OCI-LY1 (cell line): Measurements from ENCODE around the gene SHMT1.

Experiments used
- H2AFZ ChIP-seq: fragments of 200-600 bp; sonication (generic), shearing (Covaris generic); 2 replicates; pipeline ENCODE4 v1.6.0; 2014; ENCODE audit warnings: antibody characterized with exemption, mild to moderate bottlenecking, low read length
- H3F3A ChIP-seq: fragments of 200-600 bp; sonication (generic), shearing (Covaris generic); 2 replicates; pipeline ENCODE4 v1.6.0; 2014; ENCODE audit warnings: mild to moderate bottlenecking, antibody characterized with exemption, low read length, moderate library complexity; ENCODE audit not compliant: insufficient read depth
- H3K27ac ChIP-seq: fragments of 200-600 bp; sonication (generic); 2 replicates; pipeline ENCODE4 v1.5.1; 2014; ENCODE audit warnings: low read length, mixed run types, mild to moderate bottlenecking, low read depth; ENCODE audit not compliant: poor library complexity, severe bottlenecking
- H3K27me3 ChIP-seq: fragments of 200-600 bp; sonication (generic); 2 replicates; pipeline ENCODE4 v1.6.0; 2014; ENCODE audit warnings: antibody characterized with exemption, mild to moderate bottlenecking, low read length, moderate library complexity; ENCODE audit not compliant: insufficient read depth
- H3K36me3 ChIP-seq: fragments of 200-600 bp; sonication (generic); 2 replicates; pipeline ENCODE4 v1.6.1; 2014; ENCODE audit warnings: mild to moderate bottlenecking, antibody characterized with exemption, low read length, moderate library complexity, mixed read lengths; ENCODE audit not compliant: insufficient read depth
- H3K4me1 ChIP-seq: fragments of 200-600 bp; sonication (generic); 2 replicates; pipeline ENCODE4 v1.5.1; 2014; ENCODE audit warnings: mild to moderate bottlenecking, low read length, moderate library complexity; ENCODE audit not compliant: insufficient read depth, severe bottlenecking
- H3K4me2 ChIP-seq: fragments of 200-600 bp; sonication (generic), shearing (Covaris generic); 2 replicates; pipeline ENCODE4 v1.6.1; 2014; ENCODE audit warnings: low read length
- H3K4me3 ChIP-seq: fragments of 200-600 bp; sonication (generic); 2 replicates; pipeline ENCODE4 v1.5.1; 2014; ENCODE audit warnings: low read length, low read depth, mild to moderate bottlenecking, mixed read lengths; ENCODE audit not compliant: poor library complexity, severe bottlenecking
- H3K79me2 ChIP-seq: fragments of 200-600 bp; shearing (Covaris generic); 2 replicates; pipeline ENCODE4 v1.6.1; 2016; ENCODE audit warnings: mixed run types, low read length, mixed read lengths; ENCODE audit not compliant: insufficient read depth
- H3K9ac ChIP-seq: fragments of 200-600 bp; sonication (generic), shearing (Covaris generic); 2 replicates; pipeline ENCODE4 v1.6.1; 2014; ENCODE audit warnings: mild to moderate bottlenecking, low read length, mixed read lengths
- H3K9me2 ChIP-seq: fragments of 200-600 bp; sonication (generic), shearing (Covaris generic); 2 replicates; pipeline ENCODE4 v1.6.1; 2014; ENCODE audit warnings: low read depth, mild to moderate bottlenecking, low read length, mixed read lengths
- H3K9me3 ChIP-seq: fragments of 200-600 bp; shearing (Covaris generic); 2 replicates; pipeline ENCODE4 v1.6.1; 2014; ENCODE audit warnings: low read length, mixed read lengths
- H4K20me1 ChIP-seq: fragments of 200-600 bp; sonication (generic), shearing (Covaris generic); 2 replicates; pipeline ENCODE4 v1.6.0; 2016; ENCODE audit warnings: mild to moderate bottlenecking, low read length; ENCODE audit not compliant: insufficient read depth
- CTCF ChIP-seq: fragments of 200-600 bp; sonication (generic), shearing (Covaris generic); IDR thresholded peaks from 2 replicates; pipeline ENCODE4 v1.5.1; 2017; ENCODE audit warnings: mild to moderate bottlenecking, antibody characterized with exemption, low read length, moderate library complexity, mixed read lengths
- EZH2 ChIP-seq: fragments of 200-600 bp; sonication (generic), shearing (Covaris generic); IDR thresholded peaks from 2 replicates; pipeline ENCODE4 v1.8.0; 2017; ENCODE audit warnings: borderline replicate concordance, mixed run types, mild to moderate bottlenecking, antibody characterized with exemption, low read length, moderate library complexity, mixed read lengths

Gene SHMT1

DNA sequence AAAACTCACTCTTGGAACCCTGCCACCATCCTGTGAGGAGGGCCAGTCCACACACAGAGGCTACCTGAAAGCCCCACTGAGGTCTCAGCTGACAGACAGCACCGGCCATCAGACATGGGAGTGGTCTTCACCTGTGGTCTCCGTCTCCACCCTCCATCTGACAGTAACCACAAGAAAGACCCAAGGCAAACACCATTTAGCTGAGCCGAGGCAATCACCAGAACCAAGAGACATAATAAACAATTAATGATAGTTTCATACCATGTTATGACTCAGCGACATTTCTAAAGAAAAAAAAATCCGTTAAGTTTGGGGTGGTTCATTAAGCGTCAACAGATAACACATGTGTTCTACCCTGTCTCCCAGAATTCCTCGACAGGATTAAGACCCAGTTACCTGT, 8.1 kb upstream of the SHMT1 start:
- 0 out of 2 replicates have a peak, but pooled peaks cover 4% of the 10 kb centered on the region for H3K9me3 ChIP-seq
- H3K27me3 ChIP-seq = peaks cover 8% of the 10 kb centered on the region; the same call in 1 of the 2 replicates
- no peaks in the 10 kb centered on the region for H3K9me2 ChIP-seq
- no peaks in the 10 kb centered on the region for H3F3A ChIP-seq
- H3K4me1 ChIP-seq = no peaks in the 10 kb centered on the region
- no peaks in the 10 kb centered on the region for H4K20me1 ChIP-seq
- H3K4me2 ChIP-seq = no peak overlapping the region
- no peak overlapping the region for H3K9ac ChIP-seq
- no peak overlapping the region for H3K27ac ChIP-seq
- H3K36me3 ChIP-seq = no peaks in the 10 kb centered on the region; the same call in 1 of the 2 replicates
- TF ChIP-seq CTCF (no peak), EZH2 (no peak)
- no peak overlapping the region for H2AFZ ChIP-seq
- H3K79me2 ChIP-seq = no peaks in the 10 kb centered on the region
- no peak overlapping the region for H3K4me3 ChIP-seq

- H3K36me3 ChIP-seq = no peaks in the 10 kb centered on the region; the same call in 1 of the 2 replicates
- no peak overlapping the region for H3K4me3 ChIP-seq
- H3K27me3 ChIP-seq = peaks cover 8% of the 10 kb centered on the region; the same call in 1 of the 2 replicates
- 0 out of 2 replicates have a peak, but pooled peaks cover 4% of the 10 kb centered on the region for H3K9me3 ChIP-seq
- no peaks in the 10 kb centered on the region for H3K9me2 ChIP-seq
- H4K20me1 ChIP-seq = no peaks in the 10 kb centered on the region
- H3K27ac ChIP-seq = no peak overlapping the region
- no peak overlapping the region for H3K4me2 ChIP-seq
- no peaks in the 10 kb centered on the region for H3K79me2 ChIP-seq
- H3K4me1 ChIP-seq = no peaks in the 10 kb centered on the region
- no peak overlapping the region for H3K9ac ChIP-seq
- no peaks in the 10 kb centered on the region for H3F3A ChIP-seq
- H2AFZ ChIP-seq = no peak overlapping the region
- no peak for TF ChIP-seq EZH2
- TF ChIP-seq CTCF = no peak
Measured at GRCh38 chr17:18370761-18371160, 7.4 kb upstream of the SHMT1 start.

GRCh38 chr17:18368946-18369345, 5.6 kb upstream of the SHMT1 start:
- Histone ChIP-seq H3K27me3 (peaks cover 8% of the 10 kb centered on the region; the same call in 1 of the 2 replicates), H3K9ac (no peak overlapping the region), H3K9me2 (no peaks in the 10 kb centered on the region), H4K20me1 (no peaks in the 10 kb centered on the region), H3K4me1 (no peaks in the 10 kb centered on the region), H3K4me3 (no peak overlapping the region), H3K9me3 (no peaks in the 10 kb centered on the region), H3K27ac (no peak overlapping the region), H2AFZ (no peak overlapping the region), H3F3A (no peaks in the 10 kb centered on the region), H3K4me2 (no peak overlapping the region), H3K79me2 (no peaks in the 10 kb centered on the region), H3K36me3 (no peaks in the 10 kb centered on the region)
- TF ChIP-seq EZH2 (no peak), CTCF (no peak)
